Vagina (tissue), 2 donors: ENCODE measurements around the gene CUL4A.

Experiments used
- CTCF ChIP-seq, 3 experiments: fragments of 450-650 bp in 2 of 3; fragments of 200-600 bp in 1 of 3; sonication (generic) in 1 of 3; IDR thresholded peaks; one replicate each; pipeline ENCODE4 v1.5.1; 2017 to 2019; ENCODE audit warnings: antibody characterized with exemption in 3 of 3, mild to moderate bottlenecking in 2 of 3, moderate library complexity in 2 of 3
- POLR2AphosphoS5 ChIP-seq, 2 donors: sonication (generic); formaldehyde crosslinking; IDR thresholded peaks; one replicate each; pipeline ENCODE4 v1.9.0; 2017; ENCODE audit warnings: antibody characterized with exemption in 2 of 2, mild to moderate bottlenecking in 2 of 2, low read depth in 1 of 2; ENCODE audit not compliant: insufficient read depth in 1 of 2

GRCh38 chr13:113302986-113303385 lies 93.6 kb downstream of the CUL4A start:
- TF ChIP-seq CTCF (IDR thresholded peaks at IDR 0.05) (no peak), POLR2AphosphoS5 (IDR thresholded peaks at IDR 0.05; ENCODE audit: insufficient read depth in 1 of 2, low read depth in 1 of 2) (no peak)
